DND-41 (cell line): ENCODE results near the gene FIZ1.

Experiments used
- ATAC-seq: fragments of 200-7000 bp; cut with Tn5 transposase; 3 replicates; pipeline ENCODE4 v1.9.1; 2021; ENCODE audit warnings: low read depth; ENCODE audit not compliant: insufficient read depth
- DNase-seq: peaks from one replicate; pipeline ENCODE4 v3.0.0-alpha.2; 2020
- H2AFZ ChIP-seq: 2 replicates; pipeline ENCODE4 v1.6.0; 2012; ENCODE audit warnings: low read depth, low read length
- H3K27ac ChIP-seq: 2 replicates; pipeline ENCODE4 v1.5.1; 2012; ENCODE audit warnings: low read length, inconsistent platforms
- H3K27me3 ChIP-seq: fragments of 200-600 bp; sonication (generic); 2 replicates; pipeline ENCODE4 v1.6.0; 2012; ENCODE audit warnings: low read length, mild to moderate bottlenecking, inconsistent platforms; ENCODE audit not compliant: insufficient read depth, poor library complexity
- H3K36me3 ChIP-seq: 2 replicates; pipeline ENCODE4 v1.5.1; 2012; ENCODE audit warnings: low read length, inconsistent platforms; ENCODE audit not compliant: insufficient read depth
- H3K4me1 ChIP-seq: 2 replicates; pipeline ENCODE4 v1.5.1; 2012; ENCODE audit warnings: mild to moderate bottlenecking, low read length; ENCODE audit not compliant: insufficient read depth
- H3K4me2 ChIP-seq: 2 replicates; pipeline ENCODE4 v1.6.0; 2012; ENCODE audit warnings: mild to moderate bottlenecking, moderate library complexity, low read length, inconsistent platforms; ENCODE audit not compliant: insufficient read depth
- H3K4me3 ChIP-seq, 2 experiments: fragments of 200-600 bp in 1 of 2; shearing (Covaris generic) in 1 of 2; 2 replicates each; pipeline ENCODE4 v1.5.1; 2012 to 2016; ENCODE audit warnings: inconsistent platforms in 2 of 2, low read length in 2 of 2, mild to moderate bottlenecking in 2 of 2, low read depth in 1 of 2, moderate library complexity in 1 of 2
- H3K79me2 ChIP-seq: 2 replicates; pipeline ENCODE4 v1.6.0; 2012; ENCODE audit warnings: low read length, inconsistent platforms; ENCODE audit not compliant: insufficient read depth
- H3K9ac ChIP-seq: 2 replicates; pipeline ENCODE4 v1.6.0; 2012; ENCODE audit warnings: low read depth, mild to moderate bottlenecking, inconsistent platforms, low read length, moderate library complexity
- H3K9me3 ChIP-seq: 2 replicates; pipeline ENCODE4 v1.5.1; 2012; ENCODE audit warnings: low read length, moderate library complexity, mild to moderate bottlenecking, inconsistent platforms; ENCODE audit not compliant: insufficient read depth, severe bottlenecking
- H4K20me1 ChIP-seq: 2 replicates; pipeline ENCODE4 v1.6.0; 2012; ENCODE audit warnings: low read length; ENCODE audit not compliant: insufficient read depth
- EZH2 ChIP-seq: IDR thresholded peaks from 3 replicates; pipeline ENCODE4 v1.6.1; 2012; ENCODE audit warnings: borderline replicate concordance, low read depth, mild to moderate bottlenecking, moderate library complexity, low read length, inconsistent platforms; ENCODE audit not compliant: severe bottlenecking
- TF ChIP-seq, protein P1 (sequence below): IDR thresholded peaks from 2 replicates; pipeline ENCODE4 v1.5.1; 2012; ENCODE audit warnings: borderline replicate concordance, low read length, moderate library complexity, mild to moderate bottlenecking; ENCODE audit not compliant: poor library complexity, severe bottlenecking; ENCODE audit errors: extremely low read depth

FIZ1 gene

DNA sequence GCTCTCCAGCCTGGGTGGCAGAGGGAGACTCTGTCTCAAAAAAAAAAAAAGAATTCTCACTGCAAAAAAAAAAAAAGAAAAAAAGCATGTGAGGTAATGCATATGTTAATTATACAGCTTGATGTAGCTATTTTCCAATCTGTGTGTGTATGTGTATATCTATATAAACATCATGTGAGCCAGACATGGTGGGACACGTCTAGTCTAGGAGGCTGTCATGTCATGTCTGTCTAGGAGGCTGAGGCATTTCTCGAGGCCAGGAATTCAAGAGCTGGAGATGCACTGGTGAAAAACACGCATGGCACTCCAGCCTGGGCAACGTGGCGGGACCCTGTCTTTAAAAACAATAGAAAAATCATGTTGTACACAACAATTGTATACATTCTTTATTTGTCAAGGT is 47.1 kb downstream of the FIZ1 start:
- Histone ChIP-seq H3K79me2 (no peaks in the 10 kb centered on the region), H3K36me3 (no peaks in the 10 kb centered on the region), H3K9me3 (no peaks in the 10 kb centered on the region), H3K4me1 (no peaks in the 10 kb centered on the region), H2AFZ (no peak overlapping the region), H3K4me2 (no peak overlapping the region), H4K20me1 (no peaks in the 10 kb centered on the region), H3K4me3 (no peak overlapping the region), H3K27ac (no peak overlapping the region), H3K27me3 (no peaks in the 10 kb centered on the region), H3K9ac (no peak overlapping the region)
- TF ChIP-seq, protein P1, sequence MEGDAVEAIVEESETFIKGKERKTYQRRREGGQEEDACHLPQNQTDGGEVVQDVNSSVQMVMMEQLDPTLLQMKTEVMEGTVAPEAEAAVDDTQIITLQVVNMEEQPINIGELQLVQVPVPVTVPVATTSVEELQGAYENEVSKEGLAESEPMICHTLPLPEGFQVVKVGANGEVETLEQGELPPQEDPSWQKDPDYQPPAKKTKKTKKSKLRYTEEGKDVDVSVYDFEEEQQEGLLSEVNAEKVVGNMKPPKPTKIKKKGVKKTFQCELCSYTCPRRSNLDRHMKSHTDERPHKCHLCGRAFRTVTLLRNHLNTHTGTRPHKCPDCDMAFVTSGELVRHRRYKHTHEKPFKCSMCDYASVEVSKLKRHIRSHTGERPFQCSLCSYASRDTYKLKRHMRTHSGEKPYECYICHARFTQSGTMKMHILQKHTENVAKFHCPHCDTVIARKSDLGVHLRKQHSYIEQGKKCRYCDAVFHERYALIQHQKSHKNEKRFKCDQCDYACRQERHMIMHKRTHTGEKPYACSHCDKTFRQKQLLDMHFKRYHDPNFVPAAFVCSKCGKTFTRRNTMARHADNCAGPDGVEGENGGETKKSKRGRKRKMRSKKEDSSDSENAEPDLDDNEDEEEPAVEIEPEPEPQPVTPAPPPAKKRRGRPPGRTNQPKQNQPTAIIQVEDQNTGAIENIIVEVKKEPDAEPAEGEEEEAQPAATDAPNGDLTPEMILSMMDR = no peak
- no peak for TF ChIP-seq EZH2
- no peak for DNase-seq
- no peak for ATAC-seq

DNA sequence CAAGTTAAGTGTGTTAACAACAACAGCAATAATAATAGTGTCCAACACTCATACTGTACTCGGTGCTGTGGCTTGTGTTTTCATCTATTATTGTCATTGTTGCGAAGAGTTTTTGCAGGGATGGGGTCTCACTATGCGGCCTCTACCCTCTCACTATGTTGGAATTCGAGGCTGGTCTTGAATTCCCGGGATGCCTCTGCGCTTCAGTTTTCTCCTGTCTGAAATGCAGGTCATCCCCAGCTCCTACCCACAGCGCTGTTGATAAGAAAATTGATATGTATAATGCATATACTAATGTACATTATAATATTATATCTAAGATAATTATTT is 49.0 kb downstream of the FIZ1 start:
- H3K4me3 ChIP-seq = no peak overlapping the region
- no peak for TF ChIP-seq EZH2
- TF ChIP-seq, protein P1 = no peak
- no peak for DNase-seq
- H3K4me2 ChIP-seq = no peak overlapping the region
- H3K9me3 ChIP-seq = no peaks in the 10 kb centered on the region
- no peaks in the 10 kb centered on the region for H3K27me3 ChIP-seq
- H3K4me1 ChIP-seq = no peaks in the 10 kb centered on the region
- H3K79me2 ChIP-seq = no peaks in the 10 kb centered on the region
- no peaks in the 10 kb centered on the region for H3K36me3 ChIP-seq
- no peak overlapping the region for H3K27ac ChIP-seq
- ATAC-seq = no peak
- H4K20me1 ChIP-seq = no peaks in the 10 kb centered on the region
- no peak overlapping the region for H3K9ac ChIP-seq
- H2AFZ ChIP-seq = no peak overlapping the region

DNA sequence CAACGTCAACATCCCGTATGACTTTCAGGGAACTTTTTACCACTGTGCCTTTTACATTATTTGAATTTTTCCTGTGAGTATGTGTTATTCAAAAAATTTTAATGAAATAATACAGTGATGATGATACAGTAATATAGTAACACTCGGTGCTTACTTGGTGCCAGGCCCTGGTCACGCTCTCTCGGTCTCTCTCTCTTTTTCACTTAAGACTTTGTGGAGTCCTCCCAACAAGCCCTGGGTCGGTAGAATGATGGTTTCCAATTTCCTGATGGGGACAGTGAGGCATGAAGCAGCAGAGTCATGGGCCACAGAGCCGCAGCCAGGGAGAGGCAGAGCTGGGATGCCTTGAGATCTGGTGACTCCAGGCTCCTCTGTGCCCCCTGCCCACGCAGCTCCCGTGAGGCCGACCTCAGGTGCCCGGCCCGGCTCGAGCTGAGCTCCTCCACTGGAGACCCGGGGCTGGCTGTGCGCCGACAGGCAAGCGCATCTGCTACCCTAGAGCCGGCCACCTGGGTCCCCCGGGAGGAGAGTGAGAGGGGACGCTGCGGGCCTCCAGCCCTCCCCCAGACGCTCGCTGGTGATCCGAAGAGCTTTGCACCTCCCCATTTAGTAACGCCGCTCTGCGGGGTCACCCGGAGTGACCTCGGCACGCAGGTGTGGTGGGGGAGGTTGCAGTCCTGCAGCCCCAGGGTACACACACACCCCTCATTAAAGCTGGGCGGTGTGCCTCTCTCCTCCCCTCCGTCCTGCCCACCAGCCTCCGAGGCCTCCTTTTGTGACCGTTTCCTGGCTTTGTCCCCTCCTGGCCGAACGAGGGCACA is 49.6 kb downstream of the FIZ1 start:
- Histone ChIP-seq H3K4me2 (no peak overlapping the region), H3K9me3 (no peaks in the 10 kb centered on the region), H4K20me1 (no peaks in the 10 kb centered on the region), H3K4me3 (no peak overlapping the region), H3K27me3 (no peaks in the 10 kb centered on the region), H3K27ac (no peak overlapping the region), H2AFZ (no peak overlapping the region), H3K4me1 (no peaks in the 10 kb centered on the region), H3K9ac (no peak overlapping the region), H3K36me3 (no peaks in the 10 kb centered on the region), H3K79me2 (no peaks in the 10 kb centered on the region)
- ATAC-seq = no peak
- DNase-seq = no peak
- no peak for TF ChIP-seq EZH2
- TF ChIP-seq, protein P1 = no peak
